Transverse colon (tissue), 4 donors: ENCODE data around the gene SLC11A2. TPM values are rescaled to one million over a fixed set of nuclear protein-coding genes. Genes with fewer than 3 reads are reported as not detected.
"Not testable (repeated sequence)": the region's sequence is repeated elsewhere in the genome, so short reads cannot be mapped to it uniquely, and the experiment has no call there.

Experiments used
- DNase-seq: peaks from one replicate; pipeline ENCODE4 v3.0.0-alpha.2; 2019
- H3K27ac ChIP-seq, 4 donors: fragments of 200-600 bp; sonication (generic); 2 replicates each; pipeline ENCODE4 v1.5.1; 2016 to 2018; ENCODE audit warnings: inconsistent platforms in 4 of 4
- H3K27me3 ChIP-seq: fragments of 200-600 bp; sonication (generic); 2 replicates; pipeline ENCODE4 v1.5.1; 2017; ENCODE audit warnings: inconsistent platforms
- H3K36me3 ChIP-seq, 4 donors: fragments of 200-600 bp; sonication (generic); 2 replicates each; pipeline ENCODE4 v1.5.1; 2017 to 2019; ENCODE audit warnings: inconsistent platforms in 4 of 4
- H3K4me1 ChIP-seq, 4 donors: fragments of 200-600 bp; sonication (generic); 2 replicates each; pipeline ENCODE4 v1.5.1; 2017 to 2020; ENCODE audit warnings: inconsistent platforms in 4 of 4
- H3K4me3 ChIP-seq, 4 donors: fragments of 200-600 bp; sonication (generic); 1 replicate in 1 of 4; 2 replicates in 3 of 4; pipeline versions ENCODE4 v1.5.1 to v1.6.1; 2017 to 2019; ENCODE audit warnings: inconsistent platforms in 4 of 4
- H3K9me3 ChIP-seq, 2 donors: fragments of 200-600 bp; sonication (generic); 2 replicates each; pipeline ENCODE4 v1.5.1; 2017 to 2019; ENCODE audit warnings: inconsistent platforms in 2 of 2
- EP300 ChIP-seq: sonication (generic); formaldehyde crosslinking; IDR thresholded peaks from one replicate; pipeline ENCODE4 v1.6.1; 2017; ENCODE audit warnings: antibody characterized with exemption, low read depth
- POLR2A ChIP-seq: fragments of 450-650 bp; IDR thresholded peaks from one replicate; pipeline ENCODE4 v1.6.1; 2016; ENCODE audit warnings: antibody characterized with exemption, mild to moderate bottlenecking, moderate library complexity
- POLR2AphosphoS5 ChIP-seq, 3 donors: sonication (generic); formaldehyde crosslinking; IDR thresholded peaks; one replicate each; pipeline ENCODE4 v1.6.1; 2016; ENCODE audit warnings: antibody characterized with exemption in 3 of 3
- whole genome bisulfite sequencing, 2 donors: methylation state at CpG; one replicate each; pipeline ENCODE4 v1.1.5; 2018; ENCODE audit warnings: low coverage in 1 of 2; 5-methylcytosine and 5-hydroxymethylcytosine counted together
- in situ Hi-C, 4 donors: fragments of 200-750 bp; cut with MboI; loops; one replicate each; pipeline versions ENCODE4 v1.15.0 to v1.15.1; 2017; ENCODE audit warnings: low sequenced_read_pairs in 3 of 4, low pct_ligation_motif_present in 1 of 4, low pct_unique_long_range_greater_than_20kb in 1 of 4
- intact Hi-C: fragments of 100-400 bp; cut with DNase I; formaldehyde crosslinking; loops from one replicate; pipeline ENCODE4 v1.15.1; 2023; ENCODE audit warnings: low total_unique reads
- total RNA-seq, 4 donors: library from RNA; depleted of rRNA; stranded (reverse); fragments of >200 nt; gene quantifications; one replicate each; pipeline ENCODE4 v1.1.0, GENCODE V29; 2016
- TF ChIP-seq, protein P1 (sequence below), 5 experiments: fragments of 200-600 bp in 3 of 5; fragments of 450-650 bp in 2 of 5; sonication (generic) in 3 of 5; IDR thresholded peaks; 1 replicate in 2 of 5; 2 replicates in 3 of 5; pipeline ENCODE4 v1.5.1; 2016 to 2017; ENCODE audit warnings: antibody characterized with exemption in 5 of 5, inconsistent platforms in 3 of 5, mild to moderate bottlenecking in 2 of 5, moderate library complexity in 1 of 5

Gene SLC11A2
- total RNA-seq, 4 donors from 2014 or later = 9.7 to 48.7 (median 42.5) TPM

- 94 to 100% methylated on average over 2 of the region's 2 CpGs for WGBS, 2 donors
- no peak overlapping the region for H3K4me3 ChIP-seq
- no peaks in the 10 kb centered on the region for H3K36me3 ChIP-seq
- H3K4me1 ChIP-seq = peaks cover 0 to 18% (median 8%) of the 10 kb centered on the region in 4 donors
- in situ Hi-C loops (no loop called here), intact Hi-C loops (no loop called here)
- DNase-seq = no peak
- no peak overlapping the region for H3K27ac ChIP-seq
- TF ChIP-seq, protein P1, sequence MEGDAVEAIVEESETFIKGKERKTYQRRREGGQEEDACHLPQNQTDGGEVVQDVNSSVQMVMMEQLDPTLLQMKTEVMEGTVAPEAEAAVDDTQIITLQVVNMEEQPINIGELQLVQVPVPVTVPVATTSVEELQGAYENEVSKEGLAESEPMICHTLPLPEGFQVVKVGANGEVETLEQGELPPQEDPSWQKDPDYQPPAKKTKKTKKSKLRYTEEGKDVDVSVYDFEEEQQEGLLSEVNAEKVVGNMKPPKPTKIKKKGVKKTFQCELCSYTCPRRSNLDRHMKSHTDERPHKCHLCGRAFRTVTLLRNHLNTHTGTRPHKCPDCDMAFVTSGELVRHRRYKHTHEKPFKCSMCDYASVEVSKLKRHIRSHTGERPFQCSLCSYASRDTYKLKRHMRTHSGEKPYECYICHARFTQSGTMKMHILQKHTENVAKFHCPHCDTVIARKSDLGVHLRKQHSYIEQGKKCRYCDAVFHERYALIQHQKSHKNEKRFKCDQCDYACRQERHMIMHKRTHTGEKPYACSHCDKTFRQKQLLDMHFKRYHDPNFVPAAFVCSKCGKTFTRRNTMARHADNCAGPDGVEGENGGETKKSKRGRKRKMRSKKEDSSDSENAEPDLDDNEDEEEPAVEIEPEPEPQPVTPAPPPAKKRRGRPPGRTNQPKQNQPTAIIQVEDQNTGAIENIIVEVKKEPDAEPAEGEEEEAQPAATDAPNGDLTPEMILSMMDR (IDR thresholded peaks at IDR 0.05) = no peak
- TF ChIP-seq POLR2AphosphoS5 (IDR thresholded peaks at IDR 0.05) = no peak
- no peak for TF ChIP-seq EP300
- TF ChIP-seq POLR2A = no peak
- H3K9me3 ChIP-seq = no peaks in the 10 kb centered on the region
- no peaks in the 10 kb centered on the region for H3K27me3 ChIP-seq
Measured at GRCh38 chr12:51018956-51019355, 7.2 kb downstream of the SLC11A2 start.

DNA sequence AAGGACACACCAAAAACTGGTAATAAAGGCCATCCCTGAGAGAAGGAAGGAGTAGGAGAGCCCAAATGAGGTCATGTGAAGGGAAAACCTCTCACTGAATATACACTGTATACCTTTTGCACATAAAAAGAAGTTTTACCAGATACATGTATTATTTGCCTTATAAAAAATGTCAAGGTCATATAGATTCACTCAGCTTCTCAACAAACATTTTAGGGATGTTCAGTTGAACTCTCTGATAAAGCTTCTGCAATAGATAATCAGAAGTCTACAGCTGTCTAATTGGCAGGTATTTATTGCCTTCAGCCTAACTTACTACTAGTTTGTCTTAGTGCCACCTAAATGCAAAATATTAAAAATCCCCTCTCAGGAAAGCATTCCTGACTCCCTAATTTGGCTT, 8.7 kb downstream of the SLC11A2 start:
- intact Hi-C loops = no loop called here

DNA sequence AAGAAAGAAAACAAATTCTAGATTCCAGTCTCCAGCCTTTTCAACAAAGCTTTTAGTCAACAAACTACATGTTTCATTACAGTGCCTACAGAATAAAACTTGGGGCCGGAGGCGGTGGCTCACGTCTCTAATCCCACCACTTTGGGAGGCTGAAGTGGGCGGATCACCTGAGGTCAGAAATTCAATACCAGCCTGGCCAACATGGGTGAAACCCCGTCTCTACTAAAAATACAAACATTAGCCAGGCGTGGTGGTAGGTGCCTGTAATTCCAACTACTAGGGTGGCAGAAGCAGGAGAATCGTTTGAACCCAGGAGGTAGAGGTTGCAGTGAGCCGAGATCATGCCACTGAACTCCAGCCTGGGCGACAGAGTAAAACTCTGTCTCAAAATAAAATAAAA, 11.7 kb downstream of the SLC11A2 start:
- H3K27me3 ChIP-seq, H3K27ac ChIP-seq, H3K4me3 ChIP-seq, H3K36me3 ChIP-seq, in situ Hi-C loops, DNase-seq, H3K9me3 ChIP-seq, intact Hi-C loops: not testable (repeated sequence)
- H3K4me1 ChIP-seq = peaks cover 0 to 11% (median 2%) of the 10 kb centered on the region in 4 donors
- WGBS, 2 donors = 90 to 100% methylated on average over 1 to 9 of the region's 9 CpGs

More for the DNA sequence above, 8.7 kb downstream of the SLC11A2 start:
- no peak for TF ChIP-seq POLR2AphosphoS5 (IDR thresholded peaks at IDR 0.05)
- no peak for TF ChIP-seq EP300
- peaks cover 0 to 7% (median 0%) of the 10 kb centered on the region in 4 donors for H3K4me1 ChIP-seq
- in situ Hi-C loops = no loop called here
- no peaks in the 10 kb centered on the region for H3K36me3 ChIP-seq
- no peaks in the 10 kb centered on the region for H3K27me3 ChIP-seq
- H3K4me3 ChIP-seq = no peak overlapping the region
- DNase-seq = no peak
- H3K27ac ChIP-seq = no peak overlapping the region
- no peaks in the 10 kb centered on the region for H3K9me3 ChIP-seq

- no peak for DNase-seq
- Histone ChIP-seq H3K9me3 (no peaks in the 10 kb centered on the region), H3K36me3 (no peaks in the 10 kb centered on the region), H3K27ac (no peak overlapping the region), H3K4me3 (no peak overlapping the region), H3K27me3 (no peaks in the 10 kb centered on the region), H3K4me1 (peaks cover 0 to 18% (median 2%) of the 10 kb centered on the region in 4 donors)
- WGBS, 2 donors = 96 to 98% methylated on average over 7 of the region's 7 CpGs
- TF ChIP-seq EP300 (no peak), POLR2AphosphoS5 (IDR thresholded peaks at IDR 0.05) (no peak), POLR2A (no peak)
- TF ChIP-seq, protein P1 (IDR thresholded peaks at IDR 0.05) = no peak
- intact Hi-C loops = no loop called here
- in situ Hi-C loops = no loop called here
Measured at GRCh38 chr12:51013441-51013840, 12.7 kb downstream of the SLC11A2 start.

GRCh38 chr12:51012570-51013236, 13.5 kb downstream of the SLC11A2 start:
- Histone ChIP-seq H3K27ac (no peak overlapping the region), H3K36me3 (peaks cover 0 to 2% (median 0%) of the 10 kb centered on the region in 4 donors), H3K4me3 (no peak overlapping the region), H3K4me1 (peaks cover 0 to 18% (median 2%) of the 10 kb centered on the region in 4 donors), H3K27me3 (no peaks in the 10 kb centered on the region), H3K9me3 (no peaks in the 10 kb centered on the region)
- TF ChIP-seq POLR2A (no peak), POLR2AphosphoS5 (IDR thresholded peaks at IDR 0.05) (no peak), EP300 (no peak)
- TF ChIP-seq, protein P1 (IDR thresholded peaks at IDR 0.05) = no peak
- in situ Hi-C loops (no loop called here), intact Hi-C loops (no loop called here)
- no peak for DNase-seq
- WGBS, 2 donors = 77 to 89% methylated on average over 4 to 5 of the region's 5 CpGs
